H1 (cell line): ENCODE measurements around the gene PRR29.

ENCODE experiments used
- EZH2 ChIP-seq: fragments of 200-600 bp; sonication (generic); IDR thresholded peaks from 2 replicates; pipeline ENCODE4 v1.7.1; 2012; ENCODE audit warnings: low read depth, mild to moderate bottlenecking, moderate library complexity, low read length, inconsistent platforms; ENCODE audit not compliant: severe bottlenecking
- HDAC2 ChIP-seq, 2 experiments: fragments of 300-600 bp in 1 of 2; sonication (generic) in 1 of 2; IDR thresholded peaks; 2 replicates each; pipeline ENCODE4 v1.6.1; 2011 to 2012; ENCODE audit warnings: low read depth in 2 of 2, low read length in 2 of 2, mild to moderate bottlenecking in 2 of 2, moderate library complexity in 2 of 2, borderline replicate concordance in 1 of 2, inconsistent platforms in 1 of 2
- PHF8 ChIP-seq: fragments of 200-600 bp; sonication (generic); conservative IDR thresholded peaks from 2 replicates; pipeline ENCODE4 v1.7.1; 2012; ENCODE audit warnings: low read depth, mild to moderate bottlenecking, inconsistent platforms, low read length, moderate library complexity
- POLR2A ChIP-seq, 2 experiments: IDR thresholded peaks; 1 replicate in 1 of 2; 2 replicates in 1 of 2; pipeline ENCODE4 v1.6.1; 2011; ENCODE audit warnings: low read depth in 2 of 2, low read length in 2 of 2, mild to moderate bottlenecking in 2 of 2; ENCODE audit errors: control extremely low read depth in 1 of 2
- POLR2AphosphoS5 ChIP-seq: IDR thresholded peaks from 2 replicates; pipeline ENCODE4 v1.6.1; 2011; ENCODE audit warnings: low read depth, low read length
- SP1 ChIP-seq: IDR thresholded peaks from 2 replicates; pipeline ENCODE4 v1.6.1; 2011; ENCODE audit warnings: low read depth, low read length
- SP2 ChIP-seq: IDR thresholded peaks from 2 replicates; pipeline ENCODE4 v1.6.1; 2012; ENCODE audit warnings: mild to moderate bottlenecking, low read length, inconsistent platforms
- TF ChIP-seq, protein P1 (sequence below), 3 experiments: IDR thresholded peaks; 1 replicate in 2 of 3; 2 replicates in 1 of 3; pipeline versions ENCODE4 v1.5.1 to v1.6.1; 2011; ENCODE audit warnings: low read length in 3 of 3, mild to moderate bottlenecking in 3 of 3, inconsistent platforms in 2 of 3, low read depth in 1 of 3, moderate library complexity in 1 of 3; ENCODE audit not compliant: insufficient read depth in 1 of 3; ENCODE audit errors: control extremely low read depth in 1 of 3

DNA sequence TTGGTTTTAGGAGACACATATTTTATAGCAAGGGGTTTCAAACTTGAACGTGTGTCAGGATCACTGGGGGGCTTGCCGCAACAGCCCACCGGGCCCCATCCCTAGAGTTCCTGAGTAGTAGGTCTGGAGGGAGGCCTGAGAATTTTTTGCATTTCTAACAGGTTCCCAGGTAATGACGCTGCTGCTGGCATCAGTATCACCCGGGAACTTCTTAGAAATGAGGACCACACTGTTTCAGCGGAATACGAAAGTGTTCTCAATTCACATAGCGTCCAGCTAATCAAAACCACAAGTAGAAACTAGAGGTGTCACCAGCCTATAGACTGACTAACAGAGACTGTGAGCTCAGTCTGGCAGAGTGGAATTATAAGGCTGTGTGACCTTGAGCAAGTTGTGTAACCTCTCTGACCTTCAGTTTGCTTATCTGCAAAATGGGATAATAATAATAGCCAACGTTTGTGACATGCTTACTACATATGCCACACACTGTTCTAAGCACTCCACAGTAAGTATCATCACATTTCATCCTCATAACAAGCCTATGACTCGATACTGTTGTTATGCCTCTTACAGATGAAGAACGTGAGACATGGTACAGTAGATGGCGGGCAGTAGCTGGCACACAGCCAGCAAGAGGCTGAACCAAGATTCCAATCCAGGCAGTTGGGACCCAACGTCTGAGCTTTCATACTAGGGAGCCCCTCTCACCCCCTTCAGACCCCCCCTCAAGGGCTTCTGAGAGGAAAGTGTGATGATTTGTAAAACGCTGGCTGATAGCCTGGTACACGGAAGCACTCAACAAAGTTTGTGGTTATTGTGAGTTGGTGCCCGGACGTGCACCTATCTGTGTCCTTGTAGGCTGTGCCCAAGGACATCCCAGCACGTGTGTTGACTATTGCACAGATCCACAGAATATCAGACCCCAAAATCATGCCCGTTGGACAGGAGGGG is 26.9 kb downstream of the PRR29 start:
- TF ChIP-seq PHF8 (no peak), SP1 (no peak), EZH2 (no peak), HDAC2 (IDR thresholded peaks at IDR 0.05; ENCODE audit: borderline replicate concordance in 1 of 2, low read depth in 2 of 2, low read length in 2 of 2) (no peak), SP2 (no peak), POLR2A (IDR thresholded peaks at IDR 0.05; ENCODE audit: control extremely low read depth in 1 of 2, low read depth in 2 of 2, low read length in 2 of 2) (no peak), POLR2AphosphoS5 (no peak)
- TF ChIP-seq, protein P1, sequence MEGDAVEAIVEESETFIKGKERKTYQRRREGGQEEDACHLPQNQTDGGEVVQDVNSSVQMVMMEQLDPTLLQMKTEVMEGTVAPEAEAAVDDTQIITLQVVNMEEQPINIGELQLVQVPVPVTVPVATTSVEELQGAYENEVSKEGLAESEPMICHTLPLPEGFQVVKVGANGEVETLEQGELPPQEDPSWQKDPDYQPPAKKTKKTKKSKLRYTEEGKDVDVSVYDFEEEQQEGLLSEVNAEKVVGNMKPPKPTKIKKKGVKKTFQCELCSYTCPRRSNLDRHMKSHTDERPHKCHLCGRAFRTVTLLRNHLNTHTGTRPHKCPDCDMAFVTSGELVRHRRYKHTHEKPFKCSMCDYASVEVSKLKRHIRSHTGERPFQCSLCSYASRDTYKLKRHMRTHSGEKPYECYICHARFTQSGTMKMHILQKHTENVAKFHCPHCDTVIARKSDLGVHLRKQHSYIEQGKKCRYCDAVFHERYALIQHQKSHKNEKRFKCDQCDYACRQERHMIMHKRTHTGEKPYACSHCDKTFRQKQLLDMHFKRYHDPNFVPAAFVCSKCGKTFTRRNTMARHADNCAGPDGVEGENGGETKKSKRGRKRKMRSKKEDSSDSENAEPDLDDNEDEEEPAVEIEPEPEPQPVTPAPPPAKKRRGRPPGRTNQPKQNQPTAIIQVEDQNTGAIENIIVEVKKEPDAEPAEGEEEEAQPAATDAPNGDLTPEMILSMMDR (IDR thresholded peaks at IDR 0.05; ENCODE audit: control extremely low read depth in 1 of 3, insufficient read depth in 1 of 3, low read depth in 1 of 3, low read length in 3 of 3) = no peak
